GM12872 (cell line): ENCODE measurements around the gene HRH2.

Source experiments
- CTCF ChIP-seq: IDR thresholded peaks from 3 replicates; pipeline ENCODE4 v1.5.1; 2011; ENCODE audit warnings: low read depth, mild to moderate bottlenecking, low read length, moderate library complexity; ENCODE audit not compliant: insufficient read depth

Gene HRH2

GRCh38 chr5:175679411-175679810, 21.5 kb downstream of the HRH2 start:
- TF ChIP-seq CTCF: no peak

- TF ChIP-seq CTCF: no peak
These were observed 22.1 kb downstream of the HRH2 start for GRCh38 chr5:175680020-175680419.

GRCh38 chr5:175680463-175680862, 22.6 kb downstream of the HRH2 start:
- TF ChIP-seq CTCF: no peak

GRCh38 chr5:175681045-175681967, 23.4 kb downstream of the HRH2 start:
- TF ChIP-seq CTCF: no peak

- TF ChIP-seq CTCF: no peak
These were observed 24.1 kb downstream of the HRH2 start for GRCh38 chr5:175681968-175682340.

- TF ChIP-seq CTCF: no peak
These were observed 24.8 kb downstream of the HRH2 start for GRCh38 chr5:175682664-175683063.

GRCh38 chr5:175683231-175683630, 25.4 kb downstream of the HRH2 start:
- TF ChIP-seq CTCF: no peak

GRCh38 chr5:175683921-175684320, 26.1 kb downstream of the HRH2 start:
- TF ChIP-seq CTCF: no peak
